GM18507 (cell line): Measurements from ENCODE around the gene TMEM80.
"Not testable (repeated sequence)": the region's sequence is repeated elsewhere in the genome, so short reads cannot be mapped to it uniquely, and the experiment has no call there.

Experiments
- DNase-seq: peaks from one replicate; pipeline ENCODE4 v3.0.0; 2011; ENCODE audit warnings: low read depth; ENCODE audit not compliant: insufficient read length; ENCODE audit errors: extremely low spot score
- FAIRE-seq: peaks from 2 replicates; lab custom pipeline; 2011; peaks lifted over from hg19 to GRCh38; lab: Jason Lieb, UNC

Gene TMEM80

DNA sequence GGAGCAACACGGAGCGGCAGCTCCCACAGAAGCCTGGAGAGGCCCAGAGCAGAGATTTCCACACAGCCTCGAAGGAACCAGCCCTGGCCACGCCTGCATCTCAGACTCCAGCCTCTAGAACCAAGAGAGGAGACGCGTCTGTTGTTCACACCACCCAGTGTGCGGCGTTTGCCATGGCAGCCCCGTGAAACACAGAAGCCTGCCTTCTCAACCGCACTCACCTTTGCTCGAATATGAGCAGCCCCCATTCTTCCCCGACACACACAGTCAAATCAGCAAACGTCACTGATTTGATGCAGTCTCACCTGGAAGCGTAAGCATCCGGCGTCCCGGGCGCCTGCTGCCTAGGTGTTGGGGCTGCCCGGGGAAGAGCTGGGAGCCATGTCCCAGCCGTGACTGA lies 37.5 kb downstream of the TMEM80 start:
- FAIRE-seq (no peak), DNase-seq (no peak)

DNA sequence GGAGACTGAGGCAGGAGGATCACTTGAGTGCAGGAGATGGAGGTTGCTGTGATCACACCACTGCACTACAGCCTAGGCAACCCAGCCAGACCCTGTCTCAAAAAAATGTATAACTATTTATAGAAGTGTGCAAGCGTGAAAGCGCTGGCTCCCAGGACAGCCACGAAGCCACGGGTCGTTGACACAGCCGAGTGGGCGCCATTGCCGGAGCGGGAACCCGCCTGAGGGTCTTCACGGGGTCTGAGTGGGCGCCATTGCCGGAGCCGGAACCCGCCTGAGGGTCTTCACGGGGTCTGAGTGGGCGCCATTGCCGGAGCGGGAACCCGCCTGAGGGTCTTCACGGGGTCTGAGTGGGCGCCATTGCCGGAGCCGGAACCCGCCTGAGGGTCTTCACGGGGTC lies 38.9 kb downstream of the TMEM80 start:
- FAIRE-seq = not testable (repeated sequence)

GRCh38 chr11:737366-737765 lies 41.8 kb downstream of the TMEM80 start:
- DNase-seq = no peak
- FAIRE-seq = no peak

More for the DNA sequence above, 38.9 kb downstream of the TMEM80 start:
- not testable (repeated sequence) for DNase-seq

GRCh38 chr11:737899-738298 lies 42.3 kb downstream of the TMEM80 start:
- not testable (repeated sequence) for DNase-seq, FAIRE-seq

DNA sequence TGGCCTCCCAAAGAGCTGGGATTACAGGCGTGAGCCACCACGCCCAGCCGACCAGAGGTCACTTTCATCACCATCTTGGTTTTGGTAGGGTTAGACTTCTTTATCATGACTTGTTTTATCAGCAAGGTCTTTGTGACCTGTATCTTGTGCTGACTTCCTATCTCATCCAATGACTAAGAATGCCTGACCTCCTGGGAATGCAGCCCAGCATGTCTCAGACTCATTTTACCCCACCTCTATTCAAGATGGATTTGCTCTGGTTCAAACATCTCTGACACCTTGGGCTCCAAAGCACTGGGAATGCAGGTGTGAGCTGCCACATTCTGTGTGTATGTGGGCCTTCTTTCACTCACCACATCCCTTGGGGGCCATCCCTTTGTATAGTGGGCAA lies 46.5 kb downstream of the TMEM80 start:
- DNase-seq = no peak
- FAIRE-seq = no peak

DNA sequence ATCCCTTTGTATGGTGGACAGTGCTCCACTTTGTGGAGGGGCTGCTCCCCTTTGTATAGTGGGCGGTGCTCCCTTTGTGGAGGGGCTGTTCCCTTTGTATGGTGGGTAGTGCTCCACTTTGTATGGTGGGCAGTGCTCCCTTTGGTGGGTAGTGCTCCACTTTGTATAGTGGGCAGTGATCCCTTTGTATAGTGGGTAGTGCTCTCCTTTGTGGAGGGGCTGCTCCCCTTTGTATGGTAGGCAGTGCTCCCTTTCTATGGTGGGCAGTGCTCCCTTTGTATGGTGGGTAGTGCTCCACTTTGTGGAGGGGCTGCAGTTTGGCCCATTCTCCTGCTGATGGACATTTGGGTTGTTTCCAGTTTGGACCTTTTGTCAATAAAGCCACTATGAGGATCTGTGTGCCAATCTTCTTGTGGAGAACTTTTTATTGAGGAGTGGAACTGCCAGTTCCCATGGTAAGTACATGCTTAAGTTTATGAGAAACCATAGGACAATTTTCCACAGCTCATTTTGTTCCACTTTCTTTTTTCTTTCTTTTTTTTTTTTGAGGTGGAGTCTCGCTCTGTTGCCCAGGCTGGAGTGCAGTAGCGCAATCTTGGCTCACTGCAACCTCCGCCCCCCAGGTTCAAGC lies 47.1 kb downstream of the TMEM80 start:
- DNase-seq (no peak), FAIRE-seq (no peak)

- FAIRE-seq (no peak), DNase-seq (no peak)
Measured at GRCh38 chr11:745428-745827, 49.8 kb downstream of the TMEM80 start.

DNA sequence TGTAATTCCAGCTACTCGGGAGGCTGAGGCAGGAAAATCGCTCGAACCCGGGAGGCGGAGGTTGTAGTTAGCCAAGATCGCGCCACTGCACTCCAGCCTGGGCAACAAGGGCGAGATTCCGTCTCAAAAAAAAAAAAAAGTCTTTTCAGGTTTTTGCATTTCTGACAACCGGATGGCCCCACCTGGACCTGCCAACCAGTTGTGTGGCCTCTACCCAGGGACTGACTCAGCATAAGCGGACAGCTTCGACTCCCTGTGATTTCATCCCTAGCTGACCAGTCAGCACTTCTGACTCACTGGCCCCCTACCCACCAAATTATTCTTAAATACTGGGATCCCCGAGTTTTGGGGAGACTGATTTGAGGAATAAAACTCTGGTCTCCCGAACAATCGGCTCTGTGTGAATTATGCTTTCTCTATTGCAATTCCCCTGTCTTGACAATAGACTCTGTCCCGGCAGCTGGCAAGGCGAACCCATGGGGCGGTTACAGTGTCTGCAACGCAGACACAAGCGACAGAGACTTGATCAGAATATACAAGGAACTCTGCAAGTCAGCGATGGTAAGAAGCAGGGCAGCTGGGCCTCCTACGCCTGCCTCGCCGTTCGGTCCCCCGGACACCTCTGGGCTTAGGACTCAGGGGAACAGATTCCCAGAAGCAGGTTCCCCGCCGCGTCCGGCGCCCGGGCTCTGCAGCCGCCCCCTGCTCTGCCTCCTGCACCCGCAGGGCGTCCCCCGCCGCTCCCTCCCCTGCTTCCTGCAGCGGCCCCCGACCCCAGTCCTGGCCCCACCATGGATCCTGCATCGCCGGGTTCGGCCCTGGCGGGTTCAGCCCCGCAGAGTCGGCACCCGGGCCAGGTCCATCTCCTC lies 50.9 kb downstream of the TMEM80 start:
- FAIRE-seq = peak; percentile 42

DNA sequence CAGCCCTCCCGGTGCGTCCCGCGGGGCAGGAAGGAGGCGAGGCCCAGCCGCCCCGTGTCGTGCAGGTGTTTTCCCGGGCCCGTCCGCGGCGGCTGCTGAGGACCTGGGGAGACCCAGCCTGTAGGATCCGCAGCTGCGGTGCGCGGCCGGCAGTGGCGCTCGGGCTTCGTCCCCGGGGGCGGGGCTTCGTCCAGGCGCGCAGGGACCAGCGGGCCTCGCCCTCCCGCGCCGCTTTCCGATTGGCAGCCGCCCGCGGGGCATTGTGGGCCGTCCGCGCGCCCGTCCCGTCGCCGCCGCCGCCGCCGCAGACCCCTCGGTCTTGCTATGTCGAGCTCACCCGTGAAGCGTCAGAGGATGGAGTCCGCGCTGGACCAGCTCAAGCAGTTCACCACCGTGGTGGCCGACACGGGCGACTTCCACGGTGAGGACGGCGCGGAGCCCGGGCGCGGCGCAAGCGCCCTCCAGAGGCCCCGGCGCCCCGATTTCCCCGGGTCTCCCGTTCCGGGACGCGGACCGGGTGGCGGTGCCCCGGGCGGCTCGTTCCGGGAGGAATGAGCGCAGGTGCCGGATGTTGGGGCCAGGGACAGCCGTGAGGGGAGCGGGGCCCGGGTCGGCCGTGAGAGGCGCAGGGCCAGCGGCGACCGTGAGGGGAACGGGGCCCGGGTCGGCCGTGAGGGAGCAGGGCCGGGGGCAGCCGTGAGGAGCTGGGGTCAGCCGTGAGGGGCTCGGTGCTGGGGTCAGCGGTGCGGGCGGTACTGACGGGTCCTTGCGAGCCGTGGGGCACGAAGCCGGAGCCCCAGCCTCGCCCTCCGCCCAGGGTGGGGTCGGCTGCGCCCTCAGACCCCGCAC lies 51.8 kb downstream of the TMEM80 start, which contains the start of gene TALDO1:
TSS of gene TALDO1 (plus strand) at position 307 of the 849 bp plus-strand sequence. CDS start at position 325, 18 bp downstream.
- peak; percentile 87 for FAIRE-seq
- peak; percentile 90 for DNase-seq

More for the DNA sequence above, 50.9 kb downstream of the TMEM80 start:
- DNase-seq = no peak

DNA sequence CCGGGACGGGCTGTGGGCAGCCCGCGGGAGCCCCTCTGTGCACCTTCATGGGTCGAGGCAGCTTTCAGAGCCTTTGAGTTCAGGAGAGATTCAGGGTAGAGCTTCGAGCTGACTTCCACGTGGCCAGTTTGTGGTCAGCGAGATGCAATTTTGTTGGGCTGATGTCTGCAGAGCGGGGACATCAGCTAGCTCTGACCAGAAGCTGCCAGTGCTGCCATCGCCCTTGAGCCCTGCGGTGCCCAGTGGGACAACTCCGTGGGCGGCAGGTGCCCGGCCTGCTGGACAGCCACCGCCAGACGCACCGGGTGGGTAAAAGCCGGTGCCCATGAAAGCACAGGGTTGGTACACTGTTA lies 52.4 kb downstream of the TMEM80 start:
- FAIRE-seq (no peak), DNase-seq (no peak)

DNA sequence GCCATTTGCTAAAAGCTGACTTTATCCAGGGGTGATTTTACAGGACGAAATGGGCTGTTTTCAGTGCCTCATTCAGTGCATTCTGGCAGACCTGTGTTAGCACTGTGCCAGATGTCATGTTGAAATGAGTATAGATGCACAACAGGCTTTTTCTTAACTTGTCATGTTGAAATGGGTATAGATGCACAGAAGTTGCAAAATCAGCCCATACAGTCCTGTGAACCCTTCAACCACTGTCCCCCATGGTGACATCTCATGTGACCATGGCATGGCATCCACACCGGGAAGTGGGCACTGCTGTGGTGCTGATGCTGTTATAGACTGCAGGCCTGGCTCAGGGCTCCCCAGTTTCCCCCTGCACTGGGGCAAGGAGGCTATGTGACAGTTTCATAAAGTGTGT lies 54.1 kb downstream of the TMEM80 start:
- no peak for DNase-seq
- FAIRE-seq = no peak
